Upper lobe of right lung (tissue), 1 donor: ENCODE data around the gene PLD4. TPM values are rescaled to one million over a fixed set of nuclear protein-coding genes. Genes with fewer than 3 reads are reported as not detected.

Experiments used
- ATAC-seq: fragments of 200-7000 bp; cut with Tn5 transposase; one replicate; pipeline ENCODE4 v1.9.1; 2020; ENCODE audit warnings: mild to moderate bottlenecking, moderate library complexity
- DNase-seq: peaks from one replicate; pipeline ENCODE4 v3.0.0-alpha.2; 2020
- H3K27ac ChIP-seq: fragments of 200-600 bp; one replicate; pipeline ENCODE4 v1.8.0; 2022
- H3K27me3 ChIP-seq: fragments of 200-600 bp; one replicate; pipeline ENCODE4 v1.8.0; 2022; ENCODE audit warnings: mild to moderate bottlenecking
- H3K36me3 ChIP-seq: fragments of 200-600 bp; one replicate; pipeline ENCODE4 v1.8.0; 2022
- H3K4me1 ChIP-seq: fragments of 200-600 bp; one replicate; pipeline ENCODE4 v1.8.0; 2022
- H3K4me3 ChIP-seq: fragments of 200-600 bp; one replicate; pipeline ENCODE4 v1.8.0; 2022; ENCODE audit warnings: mild to moderate bottlenecking
- H3K9me3 ChIP-seq: fragments of 200-600 bp; one replicate; pipeline ENCODE4 v1.8.0; 2022
- intact Hi-C: fragments of 100-400 bp; cut with DNase I; formaldehyde crosslinking; loops from one replicate; pipeline ENCODE4 v1.11.0; 2022
- total RNA-seq: library from RNA; stranded (reverse); fragmentation: NEBNext Ultra II Directional; extraction: Animal tissue kit (Norgen Biotek cat#: 25700); gene quantifications from one replicate; pipeline ENCODE4 v1.2.1, GENCODE V29; 2021
- TF ChIP-seq, protein P1 (sequence below): fragments of 200-600 bp; IDR thresholded peaks from one replicate; pipeline ENCODE4 v1.8.0; 2022; ENCODE audit warnings: antibody characterized with exemption
- donor health status: DM: no; HTN: yes; CAD: no; lungs with severe emphysema.

PLD4 gene
- total RNA-seq, 1 donor from 2014 or later = 3.1 TPM

GRCh38 chr14:104925214-104925854 lies 655 bp downstream of the PLD4 start:
- H3K36me3 ChIP-seq = no peaks in the 10 kb centered on the region
- no peak overlapping the region for H3K4me3 ChIP-seq
- TF ChIP-seq, protein P1, sequence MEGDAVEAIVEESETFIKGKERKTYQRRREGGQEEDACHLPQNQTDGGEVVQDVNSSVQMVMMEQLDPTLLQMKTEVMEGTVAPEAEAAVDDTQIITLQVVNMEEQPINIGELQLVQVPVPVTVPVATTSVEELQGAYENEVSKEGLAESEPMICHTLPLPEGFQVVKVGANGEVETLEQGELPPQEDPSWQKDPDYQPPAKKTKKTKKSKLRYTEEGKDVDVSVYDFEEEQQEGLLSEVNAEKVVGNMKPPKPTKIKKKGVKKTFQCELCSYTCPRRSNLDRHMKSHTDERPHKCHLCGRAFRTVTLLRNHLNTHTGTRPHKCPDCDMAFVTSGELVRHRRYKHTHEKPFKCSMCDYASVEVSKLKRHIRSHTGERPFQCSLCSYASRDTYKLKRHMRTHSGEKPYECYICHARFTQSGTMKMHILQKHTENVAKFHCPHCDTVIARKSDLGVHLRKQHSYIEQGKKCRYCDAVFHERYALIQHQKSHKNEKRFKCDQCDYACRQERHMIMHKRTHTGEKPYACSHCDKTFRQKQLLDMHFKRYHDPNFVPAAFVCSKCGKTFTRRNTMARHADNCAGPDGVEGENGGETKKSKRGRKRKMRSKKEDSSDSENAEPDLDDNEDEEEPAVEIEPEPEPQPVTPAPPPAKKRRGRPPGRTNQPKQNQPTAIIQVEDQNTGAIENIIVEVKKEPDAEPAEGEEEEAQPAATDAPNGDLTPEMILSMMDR = no peak
- no peak overlapping the region for H3K27ac ChIP-seq
- no peaks in the 10 kb centered on the region for H3K27me3 ChIP-seq
- no peaks in the 10 kb centered on the region for H3K4me1 ChIP-seq
- intact Hi-C loops = no loop called here
- ATAC-seq = no peak
- no peaks in the 10 kb centered on the region for H3K9me3 ChIP-seq
- no peak for DNase-seq

- H3K36me3 ChIP-seq = no peaks in the 10 kb centered on the region
- H3K27me3 ChIP-seq = no peaks in the 10 kb centered on the region
- intact Hi-C loops = no loop called here
- no peaks in the 10 kb centered on the region for H3K9me3 ChIP-seq
- DNase-seq (no peak), ATAC-seq (no peak)
- no peak overlapping the region for H3K27ac ChIP-seq
- TF ChIP-seq, protein P1 = no peak
- no peaks in the 10 kb centered on the region for H3K4me1 ChIP-seq
- no peak overlapping the region for H3K4me3 ChIP-seq
These were observed 1.4 kb downstream of the PLD4 start for GRCh38 chr14:104925855-104926609.

DNA sequence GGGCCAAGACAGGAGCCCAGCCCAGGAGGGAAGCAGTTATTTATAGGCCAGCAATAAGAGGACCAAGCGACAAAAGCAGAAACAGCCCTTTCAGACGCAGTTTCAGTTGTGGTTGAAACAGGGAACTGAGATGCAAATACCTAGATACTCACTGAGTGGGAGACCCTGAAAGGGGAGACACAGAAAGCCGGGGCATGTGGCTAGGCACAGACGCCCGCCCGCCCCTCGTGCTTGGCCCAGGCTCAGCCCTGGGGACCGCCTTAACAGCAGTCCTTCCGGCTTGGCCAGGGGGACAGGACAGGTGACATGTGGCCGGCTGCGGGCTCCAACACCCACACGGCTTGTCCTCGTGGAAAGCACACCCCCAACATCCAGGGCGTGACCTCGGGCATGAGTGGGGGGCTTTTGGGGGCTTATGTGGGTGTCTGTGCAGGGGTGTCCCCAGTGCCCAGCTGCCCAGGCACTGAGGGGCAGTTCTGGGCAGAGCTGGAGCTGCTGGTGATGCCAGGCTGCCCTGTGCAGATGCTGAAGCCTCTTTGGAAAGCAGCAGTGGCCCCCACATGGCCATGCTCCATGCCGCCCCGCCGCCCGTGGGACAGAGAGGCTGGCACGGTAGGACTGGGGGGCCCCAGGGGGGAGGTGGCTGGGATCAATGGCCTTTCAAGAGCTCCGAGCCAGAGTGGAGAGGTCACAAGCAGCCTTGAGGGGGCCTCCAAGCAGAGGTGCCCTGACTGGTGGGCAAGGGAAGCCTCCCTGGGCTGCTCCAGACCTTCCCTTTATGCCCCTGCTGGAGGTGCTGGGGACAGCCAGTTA lies 2.1 kb downstream of the PLD4 start:
- H3K4me1 ChIP-seq = no peaks in the 10 kb centered on the region
- intact Hi-C loops = no loop called here

GRCh38 chr14:104927432-104927816 lies 2.7 kb downstream of the PLD4 start:
- intact Hi-C loops = no loop called here
- Histone ChIP-seq H3K36me3 (no peaks in the 10 kb centered on the region), H3K4me3 (no peak overlapping the region), H3K4me1 (no peaks in the 10 kb centered on the region), H3K9me3 (no peaks in the 10 kb centered on the region), H3K27me3 (no peaks in the 10 kb centered on the region), H3K27ac (no peak overlapping the region)
- TF ChIP-seq, protein P1 = no peak
- no peak for DNase-seq
- no peak for ATAC-seq

More for the DNA sequence above, 2.1 kb downstream of the PLD4 start:
- ATAC-seq = no peak
- DNase-seq = no peak
- no peaks in the 10 kb centered on the region for H3K27me3 ChIP-seq
- no peak overlapping the region for H3K27ac ChIP-seq
- H3K36me3 ChIP-seq = no peaks in the 10 kb centered on the region
- H3K9me3 ChIP-seq = no peaks in the 10 kb centered on the region
- H3K4me3 ChIP-seq = no peak overlapping the region
- TF ChIP-seq, protein P1 = no peak

- intact Hi-C loops = no loop called here
- no peaks in the 10 kb centered on the region for H3K36me3 ChIP-seq
- no peaks in the 10 kb centered on the region for H3K9me3 ChIP-seq
- TF ChIP-seq, protein P1 = no peak
- no peak overlapping the region for H3K27ac ChIP-seq
- H3K27me3 ChIP-seq = no peaks in the 10 kb centered on the region
- no peaks in the 10 kb centered on the region for H3K4me1 ChIP-seq
- H3K4me3 ChIP-seq = no peak overlapping the region
- ATAC-seq (no peak), DNase-seq (no peak)
These were observed 3.2 kb downstream of the PLD4 start for GRCh38 chr14:104927901-104928300.
